HepG2 (cell line): ENCODE results near the gene ORM1. TPM values are rescaled to one million over a fixed set of nuclear protein-coding genes. Genes with fewer than 3 reads are reported as not detected.
A peak's percentile ranks its signal among the peaks of the same experiment; 100 is the strongest.

Source experiments
- ATAC-seq: fragments of 200-7000 bp; cut with Tn5 transposase; 3 replicates; pipeline ENCODE4 v1.9.1; 2020; ENCODE audit warnings: mild to moderate bottlenecking, moderate library complexity
- BruUV-seq: library from RNA; stranded (reverse); fragments of 400-500 nt; replicated peaks from 2 replicates; lab custom pipeline; 2021; lab: Mats Ljungman, UMichigan
- CTCF ChIA-PET: fragments of 300-600 bp; formaldehyde crosslinking; extraction: SDS; loops from one replicate; lab custom pipeline; 2021; ENCODE audit warnings: low total read pairs, inconsistent platforms, low intra/inter-chr PET ratio; lab: Yijun Ruan, JAX
- POLR2A ChIA-PET: fragments of 350-600 bp; sonication (Branson Sonifier 250); formaldehyde crosslinking; loops from one replicate; lab custom pipeline; 2020; ENCODE audit warnings: antibody characterized with exemption, inconsistent platforms; lab: Yijun Ruan, JAX
- DNase-seq: peaks from one replicate; pipeline ENCODE4 v3.0.0-alpha.2; 2015; ENCODE audit warnings: low spot score
- FAIRE-seq: peaks from 3 replicates; lab custom pipeline; 2011; peaks lifted over from hg19 to GRCh38; lab: Jason Lieb, UNC
- H2AFZ ChIP-seq: one replicate; pipeline ENCODE4 v1.6.1; 2011; ENCODE audit warnings: low read length, inconsistent platforms
- H3K27ac ChIP-seq: fragments of 300-600 bp; 3 replicates; pipeline ENCODE4 v1.8.0; 2011; ENCODE audit warnings: mixed run types, mild to moderate bottlenecking, mixed read lengths, low read length, inconsistent platforms; ENCODE audit not compliant: insufficient read depth; ENCODE audit errors: extremely low read length
- H3K27me3 ChIP-seq, 2 experiments: fragments of 200-600 bp in 1 of 2; 2 replicates in 1 of 2; 3 replicates in 1 of 2; pipeline versions ENCODE4 v1.6.0 to v1.8.0; 2011; ENCODE audit warnings: low read length in 2 of 2, mild to moderate bottlenecking in 2 of 2, moderate library complexity in 2 of 2, inconsistent platforms in 1 of 2; ENCODE audit not compliant: insufficient read depth in 2 of 2, control insufficient read depth in 1 of 2
- H3K36me3 ChIP-seq, 2 experiments: fragments of 200-600 bp in 1 of 2; replicated peaks in 1 of 2; 2 replicates in 1 of 2; 3 replicates in 1 of 2; pipeline versions ENCODE4 v1.5.1 to v1.8.0; 2011; ENCODE audit warnings: low read length in 2 of 2, inconsistent platforms in 1 of 2; ENCODE audit not compliant: insufficient read depth in 2 of 2, control insufficient read depth in 1 of 2
- H3K4me1 ChIP-seq: 2 replicates; pipeline ENCODE4 v1.5.1; 2012; ENCODE audit warnings: low read length, inconsistent platforms; ENCODE audit not compliant: insufficient read depth
- H3K4me2 ChIP-seq: 2 replicates; pipeline ENCODE4 v1.6.0; 2011; ENCODE audit warnings: low read depth, low read length, inconsistent platforms
- H3K4me3 ChIP-seq, 3 experiments: fragments of 200-600 bp in 1 of 3; sonication (generic), shearing (Covaris generic) in 1 of 3; replicated peaks in 1 of 3; 2 replicates each; pipeline ENCODE4 v1.5.1; 2011 to 2016; ENCODE audit warnings: low read length in 3 of 3, inconsistent platforms in 2 of 3, low read depth in 2 of 3, mild to moderate bottlenecking in 2 of 3, control low read depth in 1 of 3, mixed read lengths in 1 of 3; ENCODE audit not compliant: insufficient read depth in 1 of 3
- H3K79me2 ChIP-seq: one replicate; pipeline ENCODE4 v1.6.1; 2011; ENCODE audit warnings: low read length, inconsistent platforms; ENCODE audit not compliant: insufficient read depth
- H3K9ac ChIP-seq: 2 replicates; pipeline ENCODE4 v1.6.0; 2011; ENCODE audit warnings: mild to moderate bottlenecking, low read depth, low read length, inconsistent platforms; ENCODE audit not compliant: insufficient read depth
- H3K9me3 ChIP-seq: 2 replicates; pipeline ENCODE4 v1.5.1; 2012; ENCODE audit warnings: mild to moderate bottlenecking, low read length
- H4K20me1 ChIP-seq: 2 replicates; pipeline ENCODE4 v1.6.0; 2011; ENCODE audit warnings: inconsistent platforms, mild to moderate bottlenecking, low read length, moderate library complexity; ENCODE audit not compliant: insufficient read depth
- ATF2 ChIP-seq: sonication (generic); formaldehyde crosslinking; IDR thresholded peaks from 2 replicates; pipeline ENCODE4 v1.4.0; 2020; ENCODE audit warnings: missing genetic modification reagents
- BCL6 ChIP-seq: IDR thresholded peaks from 2 replicates; pipeline ENCODE4 v1.6.1; 2016; ENCODE audit warnings: missing genetic modification reagents, missing compliant biosample characterization
- E2F2 ChIP-seq: sonication (generic); formaldehyde crosslinking; IDR thresholded peaks from 2 replicates; pipeline ENCODE4 v1.4.0; 2020; ENCODE audit warnings: missing genetic modification reagents, borderline replicate concordance
- IKZF1 ChIP-seq: fragments of 450-650 bp; IDR thresholded peaks from 2 replicates; pipeline ENCODE4 v1.7.1; 2016
- RAD21 ChIP-seq: fragments of 450-650 bp; formaldehyde crosslinking; IDR thresholded peaks from 2 replicates; pipeline ENCODE4 v1.5.0; 2020; ENCODE audit warnings: mild to moderate bottlenecking
- SSRP1 ChIP-seq: IDR thresholded peaks from 2 replicates; pipeline ENCODE4 v1.6.1; 2016; ENCODE audit warnings: control low read depth
- TBX2 ChIP-seq: sonication (generic); formaldehyde crosslinking; IDR thresholded peaks from 2 replicates; pipeline ENCODE4 v1.5.0; 2020; ENCODE audit warnings: missing genetic modification reagents, mild to moderate bottlenecking, borderline replicate concordance
- XRCC5 ChIP-seq: fragments of 200-400 bp; formaldehyde crosslinking; optimal IDR thresholded peaks from 2 replicates; pipeline ENCODE3; 2017; ENCODE audit warnings: mild to moderate bottlenecking, low read length
- ZNF121 ChIP-seq: sonication (generic); formaldehyde crosslinking; IDR thresholded peaks from 2 replicates; pipeline ENCODE4 v1.5.0; 2020; ENCODE audit warnings: mild to moderate bottlenecking, missing genetic modification reagents
- ZNF331 ChIP-seq: sonication (generic); formaldehyde crosslinking; IDR thresholded peaks from 2 replicates; pipeline ENCODE4 v1.4.0; 2020; ENCODE audit warnings: missing genetic modification reagents
- ZNF354B ChIP-seq: sonication (generic); formaldehyde crosslinking; IDR thresholded peaks from 2 replicates; pipeline ENCODE4 v1.8.0; 2022; ENCODE audit warnings: mild to moderate bottlenecking, missing genetic modification reagents
- ZNF431 ChIP-seq: sonication (generic); formaldehyde crosslinking; IDR thresholded peaks from 2 replicates; pipeline ENCODE4 v1.9.0; 2022; ENCODE audit warnings: missing genetic modification reagents, low read depth, mild to moderate bottlenecking, borderline replicate concordance
- ZNF543 ChIP-seq: sonication (generic); formaldehyde crosslinking; IDR thresholded peaks from 2 replicates; pipeline ENCODE4 v1.4.0; 2020; ENCODE audit warnings: mild to moderate bottlenecking, missing genetic modification reagents
- ZNF687 ChIP-seq: sonication (generic); formaldehyde crosslinking; IDR thresholded peaks from 2 replicates; pipeline ENCODE4 v1.5.1; 2020; ENCODE audit warnings: mild to moderate bottlenecking, missing genetic modification reagents, moderate library complexity
- ZNF747 ChIP-seq: sonication (generic); formaldehyde crosslinking; IDR thresholded peaks from 2 replicates; pipeline ENCODE4 v1.8.1; 2023; ENCODE audit warnings: missing genetic modification reagents, mild to moderate bottlenecking, borderline replicate concordance
- ZNF768 ChIP-seq: sonication (generic); formaldehyde crosslinking; IDR thresholded peaks from 2 replicates; pipeline ENCODE4 v1.4.0; 2020; ENCODE audit warnings: missing genetic modification reagents
- ZNF850 ChIP-seq: sonication (generic); formaldehyde crosslinking; conservative IDR thresholded peaks from 2 replicates; pipeline ENCODE4 v1.9.0; 2021; ENCODE audit warnings: mild to moderate bottlenecking, missing genetic modification reagents
- ZSCAN29 ChIP-seq: sonication (generic); formaldehyde crosslinking; conservative IDR thresholded peaks from 2 replicates; pipeline ENCODE4 v1.4.0; 2020; ENCODE audit warnings: mild to moderate bottlenecking, missing genetic modification reagents
- WGBS: methylation state at CpG from one replicate; pipeline ENCODE4 v1.1.6; 2017; ENCODE audit warnings: low lambda C conversion rate; 5-methylcytosine and 5-hydroxymethylcytosine counted together
- in situ Hi-C: cut with HindIII; loops from 2 replicates; pipeline ENCODE4 v1.10.0; 2017; ENCODE audit warnings: low pct_unique_long_range_greater_than_20kb; ENCODE audit not compliant: extremely low pct_ligation_motif_present
- intact Hi-C: fragments of 100-400 bp; cut with micrococcal nuclease; formaldehyde crosslinking; loops from one replicate; pipeline ENCODE4 v1.10.0; 2022; ENCODE audit not compliant: unreplicated experiment
- polyA plus RNA-seq, 8 experiments: library from polyadenylated mRNA; depleted of rRNA in 3 of 8; stranded (reverse) in 7 of 8; unstranded in 1 of 8; fragments of >200 nt; fragmentation: Illumina TruSeq in 4 of 8; extraction: Trizol in 4 of 8; gene quantifications; 2 replicates each; pipeline versions ENCODE4 v1.2.1 to v1.2.3, GENCODE V29; 2011 to 2016; ENCODE audit warnings: low read depth in 4 of 8, missing spikeins in 1 of 8, mixed read lengths in 1 of 8; ENCODE audit not compliant: insufficient read depth in 1 of 8
- total RNA-seq, 5 experiments: library from RNA; depleted of rRNA; stranded (reverse); fragments of >200 nt; fragmentation: Illumina TruSeq; extraction: Trizol; gene quantifications; 2 replicates each; pipeline ENCODE4 v1.2.3, GENCODE V29; 2016; ENCODE audit warnings: low read depth in 1 of 5

ORM1 gene
- total and polyA plus RNA-seq, 2 of the 13 experiments (the other 11 are each of a cell fraction or from before 2014, with no cell fraction given) = 699 to 1,180 TPM

- no TSS peak for BruUV-seq
- peaks cover 1 to 5% of the 10 kb centered on the region in 2 experiments; a peak in 2 of 5 replicates for H3K36me3 ChIP-seq
- no peaks in the 10 kb centered on the region for H3K27me3 ChIP-seq
- in situ Hi-C loops (no loop called here), intact Hi-C loops (loop anchor here (5.0 kb wide), 1 partner anchor 48 kb away; the partner anchor contains the start of gene AKNA)
- H3K4me1 ChIP-seq = peaks cover 9% of the 10 kb centered on the region
- H3K9ac ChIP-seq = no peak overlapping the region
- no peaks in the 10 kb centered on the region for H3K79me2 ChIP-seq
- no peak overlapping the region for H3K4me3 ChIP-seq
- ChIA-PET POLR2A (no interaction called here), CTCF (interaction anchor here (0.6 to 0.8 kb wide), 3 partner anchors 65 to 311 kb away, joined by 3 to 4 read pairs (median 3); no protein-coding TSS in a partner anchor)
- DNase-seq (peak; percentile 35), FAIRE-seq (peak; percentile 72), ATAC-seq (peak; percentile 84)
- no peaks in the 10 kb centered on the region for H3K9me3 ChIP-seq
- H4K20me1 ChIP-seq = no peaks in the 10 kb centered on the region
- 76% methylated on average over 15 of the region's 16 CpGs for WGBS
- H3K4me2 ChIP-seq = no peak overlapping the region
- no peak overlapping the region for H2AFZ ChIP-seq
- no peak overlapping the region for H3K27ac ChIP-seq
- 0 out of 2 replicates have a peak, but pooled peaks have one; percentile 14 for TF ChIP-seq BCL6
- no peak for TF ChIP-seq IKZF1
- TF ChIP-seq ZNF768 (CRISPR knock-in tag) = peak; percentile 21; the same call in 1 of the 2 replicates
- no peak for TF ChIP-seq ZNF431
- peak; percentile 84 for TF ChIP-seq RAD21 (CRISPR knock-in tag)
- no peak for TF ChIP-seq TBX2 (CRISPR knock-in tag)
- TF ChIP-seq ZNF121 (CRISPR knock-in tag) = peak; percentile 56; the same call in 1 of the 2 replicates
- no peak for TF ChIP-seq ZNF354B (CRISPR knock-in tag)
- TF ChIP-seq ZNF747 (CRISPR knock-in tag) = no peak
- TF ChIP-seq SSRP1 (CRISPR knock-in tag) = no peak
- TF ChIP-seq ZNF543 = 0 out of 2 replicates have a peak, but pooled peaks have one; percentile 35
- TF ChIP-seq ZNF687 (CRISPR knock-in tag) = peak; percentile 30; the same call in 1 of the 2 replicates
- no peak for TF ChIP-seq ZNF850 (CRISPR knock-in tag)
- TF ChIP-seq ATF2 (CRISPR knock-in tag) = 0 out of 2 replicates have a peak, but pooled peaks have one; percentile 27
- TF ChIP-seq XRCC5 = peak; percentile 79
- TF ChIP-seq ZNF331 = peak; percentile 27; the same call in 1 of the 2 replicates
- TF ChIP-seq ZSCAN29 (CRISPR knock-in tag) = no peak
- TF ChIP-seq E2F2 = no peak
Measured at GRCh38 chr9:114339130-114339908, 16.4 kb downstream of the ORM1 start.
